Glomerular endothelial cell (primary cell): ENCODE data around the gene P4HA2. TPM values are rescaled to one million over a fixed set of nuclear protein-coding genes. Genes with fewer than 3 reads are reported as not detected.

ENCODE experiments used
- DNase-seq: peaks from one replicate; pipeline ENCODE4 v3.0.0-alpha.2; 2011; ENCODE audit warnings: low read depth, low spot score; ENCODE audit errors: extremely low read depth
- total RNA-seq: library from RNA; depleted of rRNA; stranded (reverse); fragments of >200 nt; gene quantifications from 2 replicates; pipeline ENCODE4 v1.2.3, GENCODE V29; 2015

Gene P4HA2
- total RNA-seq, 1 donor from 2014 or later, result 151 TPM

DNA sequence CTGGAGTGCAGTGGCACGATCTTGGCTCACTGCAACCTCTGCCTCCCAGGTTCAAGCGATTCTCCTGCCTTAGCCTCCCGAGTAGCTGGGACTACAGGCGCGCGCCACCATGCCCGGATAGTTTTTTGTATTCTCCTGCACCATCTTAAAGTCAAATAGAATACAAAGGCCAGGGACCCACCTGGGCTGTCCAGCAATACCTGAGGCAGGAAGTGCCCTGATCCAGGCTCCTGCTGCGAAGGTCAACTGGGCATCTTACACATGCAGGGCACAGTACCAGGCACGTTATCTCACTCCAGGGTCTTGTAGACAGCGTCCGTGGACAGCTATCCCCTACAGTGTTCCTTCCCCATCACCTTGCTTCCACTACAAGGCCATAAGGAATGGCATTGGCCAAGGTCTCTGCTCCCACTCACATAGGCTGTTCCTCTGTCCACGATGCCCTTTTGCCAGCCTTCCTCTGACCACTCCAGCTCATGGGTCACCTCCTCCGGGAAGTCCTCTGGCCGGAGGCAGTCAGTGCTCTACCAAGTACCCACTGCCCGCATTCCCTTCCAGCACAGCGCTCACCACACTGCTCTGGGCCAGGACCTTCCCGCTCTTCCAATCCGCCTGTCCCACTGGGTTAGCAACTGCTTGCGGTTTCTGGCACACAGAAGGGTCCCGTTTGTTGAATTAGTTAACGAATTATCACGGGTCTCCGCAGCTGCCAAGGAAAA, 978 bp downstream of the P4HA2 start:
- DNase-seq, result no peak

DNA sequence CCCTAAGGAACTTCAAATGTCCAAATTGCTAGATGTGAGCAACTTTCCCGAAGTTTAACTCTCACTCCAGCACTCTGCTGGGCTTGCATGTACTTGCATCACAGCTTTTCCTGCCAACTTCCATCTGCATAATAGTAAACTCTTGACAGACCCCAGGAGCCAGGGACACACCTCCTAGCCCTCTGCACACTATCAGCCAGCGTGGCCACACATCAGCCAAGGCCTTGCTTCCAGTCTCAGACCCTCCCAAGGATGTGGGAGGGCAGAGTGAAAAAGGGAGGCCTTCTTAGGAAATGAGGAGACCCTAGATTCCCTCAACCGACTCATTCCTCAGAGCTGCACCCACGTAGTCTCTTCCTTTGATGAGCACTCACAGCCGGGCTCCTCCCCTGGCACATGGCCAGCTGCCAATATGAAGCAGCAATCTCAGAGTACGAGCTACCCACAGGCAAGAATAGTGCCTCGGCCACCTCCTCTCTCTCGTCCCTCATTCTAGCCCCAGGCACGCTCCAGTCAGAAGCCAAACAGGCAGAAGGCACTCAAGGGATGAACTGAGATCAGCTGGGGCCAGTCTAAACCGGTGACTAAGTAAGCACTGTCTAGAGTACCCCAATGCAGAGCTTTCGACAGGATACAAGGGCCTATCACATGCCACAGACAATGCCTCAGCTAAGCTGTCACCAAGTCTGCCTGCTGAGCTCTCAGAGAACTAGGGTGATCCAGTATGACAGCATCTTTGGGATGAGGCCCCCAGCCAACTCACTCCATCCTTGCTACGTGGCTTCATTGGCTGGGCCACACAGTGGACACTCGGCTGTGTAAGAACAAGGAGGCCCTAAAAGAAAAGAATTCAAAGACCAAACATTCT, 2.3 kb downstream of the P4HA2 start:
- no peak for DNase-seq

DNA sequence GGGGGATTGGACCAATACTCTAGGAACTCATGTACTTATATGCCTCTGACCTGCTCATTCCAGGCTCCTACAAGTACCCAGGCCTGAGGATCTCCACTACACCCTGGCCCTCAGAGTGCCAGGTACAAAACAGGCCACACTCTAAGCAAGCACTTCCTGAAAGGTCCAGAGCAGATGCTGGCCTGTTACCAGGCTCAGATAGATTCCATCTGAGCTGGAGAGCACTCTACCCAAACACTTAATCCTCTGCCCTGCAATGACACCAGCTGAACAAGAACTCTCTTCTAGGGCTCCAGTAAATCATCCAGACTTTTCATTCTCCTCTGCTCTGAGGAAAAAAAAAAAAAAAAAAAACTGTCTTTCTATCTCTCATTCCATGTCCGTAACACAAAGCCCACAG, 2.9 kb downstream of the P4HA2 start:
- no peak for DNase-seq

DNA sequence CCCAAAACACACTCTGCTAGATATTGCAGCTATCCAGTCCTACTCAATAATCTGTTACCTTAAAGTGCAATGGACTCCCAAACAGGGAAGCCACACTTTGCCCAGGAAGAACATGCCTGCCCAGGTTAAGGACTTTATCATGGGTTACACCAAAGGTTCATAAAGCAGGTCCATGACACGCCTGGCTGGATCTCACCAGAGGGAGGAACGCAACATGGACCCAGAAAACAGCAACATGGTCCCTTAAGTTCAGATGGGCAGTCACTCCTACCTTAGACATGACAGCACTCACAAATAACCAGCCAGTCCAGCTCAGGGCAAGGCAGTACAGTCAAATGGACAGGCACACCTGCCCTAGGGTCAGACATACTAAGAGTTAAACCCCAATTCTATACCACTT, 3.8 kb downstream of the P4HA2 start:
- DNase-seq, result no peak

DNA sequence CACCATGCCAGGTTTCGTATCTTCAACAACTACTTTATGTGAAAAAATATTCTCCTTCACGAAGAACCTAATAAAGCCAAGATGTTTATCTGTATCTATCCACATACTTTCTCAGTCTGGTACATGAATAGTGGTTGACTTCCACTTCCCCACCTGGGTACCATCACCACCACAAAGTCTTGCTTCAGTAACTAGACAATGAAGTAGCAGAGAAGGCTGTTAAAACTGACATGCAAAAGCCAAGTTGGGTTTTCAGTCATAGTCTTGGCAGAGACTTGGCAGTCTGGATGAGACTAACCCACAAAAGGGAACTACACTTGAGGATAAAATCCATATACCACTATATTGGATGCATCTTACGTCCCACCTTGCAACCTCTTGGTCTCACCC, 5.0 kb downstream of the P4HA2 start:
- no peak for DNase-seq

DNA sequence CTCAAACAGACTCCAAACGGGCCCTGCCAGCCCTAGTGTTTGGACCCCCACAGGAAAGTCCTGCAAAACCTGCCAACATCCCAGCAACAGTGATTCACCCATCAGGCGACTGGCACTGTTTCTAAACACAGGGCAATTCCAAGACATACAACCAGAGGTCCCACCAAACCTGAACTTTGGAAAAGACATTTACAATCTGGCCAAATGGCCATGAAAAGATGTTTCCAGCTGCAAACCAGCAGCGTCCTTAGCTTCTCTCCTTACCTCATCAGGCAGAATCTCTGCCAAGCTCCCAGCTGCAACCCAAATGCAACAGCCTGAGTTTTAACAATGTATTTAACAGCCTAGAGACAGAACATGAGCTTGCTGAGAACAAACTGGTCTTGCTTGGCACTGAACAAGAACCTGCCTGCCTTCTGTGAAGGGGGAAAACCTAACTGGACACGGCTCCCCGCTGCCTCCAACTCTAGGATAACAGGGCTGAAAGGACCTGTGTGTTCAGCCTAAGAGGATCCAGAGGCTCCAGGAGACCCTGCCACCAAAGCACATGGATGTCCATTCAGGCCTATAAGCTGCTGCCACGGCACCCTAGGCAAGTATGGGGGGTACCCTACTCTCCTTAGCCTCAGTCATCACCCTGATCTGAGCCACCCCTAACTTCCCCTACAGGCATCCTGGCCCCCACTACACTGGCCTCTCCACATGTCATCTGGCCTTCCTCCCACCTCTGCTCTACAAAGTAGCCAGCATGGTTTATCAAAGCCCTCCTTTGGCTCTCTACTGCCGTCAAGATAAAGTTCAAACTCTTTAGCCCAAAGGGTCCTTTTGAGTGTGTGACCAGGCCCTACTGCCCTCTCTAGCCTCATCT, 5.6 kb downstream of the P4HA2 start:
- no peak for DNase-seq

DNA sequence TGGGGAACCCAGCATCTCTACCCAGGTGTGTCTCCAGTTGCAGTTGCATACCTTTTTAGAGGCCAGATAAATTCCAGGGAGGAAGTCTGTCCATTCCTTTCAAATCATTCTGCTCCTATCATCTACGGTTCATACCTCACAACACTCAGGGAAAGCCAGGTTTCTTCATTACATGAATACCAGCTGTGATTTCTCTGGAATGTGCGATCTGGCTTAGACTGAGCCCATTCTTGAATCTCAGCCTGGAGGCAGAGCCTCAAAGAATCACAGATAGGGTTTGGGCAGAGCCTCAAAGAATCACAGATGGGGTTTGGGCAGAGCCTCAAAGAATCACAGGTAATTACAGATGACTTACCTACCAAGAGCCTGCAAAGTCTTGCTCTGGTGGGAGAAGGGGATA, 7.2 kb downstream of the P4HA2 start:
- DNase-seq, result no peak

DNA sequence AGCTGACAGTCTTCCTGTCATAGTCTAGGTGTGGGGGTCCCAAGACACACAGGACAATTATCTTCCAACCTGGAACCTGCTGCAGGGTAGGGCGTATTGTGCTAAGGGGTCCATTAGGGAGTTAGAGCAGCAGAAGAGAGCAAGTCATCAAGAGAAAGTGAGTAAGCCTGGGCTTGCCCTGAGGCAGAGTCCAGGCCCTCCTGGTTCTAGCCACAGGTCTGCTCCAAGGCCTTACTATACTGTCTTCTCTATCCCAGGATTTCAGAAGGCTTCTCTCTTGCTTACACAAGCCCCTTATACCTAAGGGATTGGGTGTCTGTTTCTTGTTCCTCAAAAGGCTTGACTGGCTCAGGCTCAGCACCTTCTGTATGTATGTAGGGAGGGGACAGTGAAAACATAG, 7.7 kb downstream of the P4HA2 start:
- no peak for DNase-seq

DNA sequence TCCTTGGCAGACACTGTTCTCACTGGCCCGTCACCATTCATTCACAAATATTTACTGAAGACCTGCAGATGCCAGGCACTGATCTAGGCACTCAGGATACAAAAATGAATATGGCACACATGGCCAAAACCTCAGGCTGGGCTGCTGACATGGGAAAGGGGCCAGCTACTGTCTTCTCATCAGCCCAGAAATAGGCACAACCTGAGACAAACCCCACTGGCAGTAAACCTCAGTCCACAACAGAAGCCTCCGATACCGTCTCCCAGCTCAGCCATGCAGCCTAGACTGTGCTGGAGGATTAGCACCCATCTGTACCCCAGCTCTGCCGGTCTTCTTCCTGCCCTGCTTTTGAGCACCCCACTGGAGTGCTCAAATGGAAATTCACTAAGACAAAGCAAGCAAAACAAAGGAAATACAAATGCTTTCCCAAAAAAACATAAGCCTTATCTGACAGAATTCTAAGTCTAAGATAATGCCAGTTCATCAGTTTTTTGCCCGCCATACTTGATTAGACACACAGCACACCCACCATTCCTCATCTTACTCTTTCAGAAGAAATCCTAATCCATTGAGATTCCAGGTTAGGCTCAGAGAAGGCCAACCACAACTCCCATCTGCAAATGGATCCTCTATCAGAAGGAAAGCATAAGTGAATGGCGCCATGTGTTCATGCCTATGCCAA, 8.2 kb downstream of the P4HA2 start:
- no peak for DNase-seq

DNA sequence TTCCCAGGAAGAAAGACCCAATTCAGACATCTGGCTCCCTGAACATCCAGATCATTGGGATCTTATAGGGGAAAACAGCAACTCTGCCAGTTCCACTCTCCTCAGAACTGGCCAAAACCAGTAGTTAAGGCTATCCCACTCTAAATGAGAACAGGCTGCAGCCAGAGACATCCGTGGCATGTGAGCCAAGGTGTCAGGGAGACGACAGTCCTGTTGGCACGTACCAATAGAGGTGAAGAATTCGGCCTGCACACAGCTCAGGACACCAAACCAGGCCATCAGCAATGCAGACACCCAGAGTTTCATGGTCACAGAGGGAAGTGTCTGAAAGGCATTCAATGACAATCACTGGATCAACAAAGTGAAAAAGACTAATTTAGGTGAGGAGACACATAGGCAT, 9.3 kb downstream of the P4HA2 start:
- no peak for DNase-seq

DNA sequence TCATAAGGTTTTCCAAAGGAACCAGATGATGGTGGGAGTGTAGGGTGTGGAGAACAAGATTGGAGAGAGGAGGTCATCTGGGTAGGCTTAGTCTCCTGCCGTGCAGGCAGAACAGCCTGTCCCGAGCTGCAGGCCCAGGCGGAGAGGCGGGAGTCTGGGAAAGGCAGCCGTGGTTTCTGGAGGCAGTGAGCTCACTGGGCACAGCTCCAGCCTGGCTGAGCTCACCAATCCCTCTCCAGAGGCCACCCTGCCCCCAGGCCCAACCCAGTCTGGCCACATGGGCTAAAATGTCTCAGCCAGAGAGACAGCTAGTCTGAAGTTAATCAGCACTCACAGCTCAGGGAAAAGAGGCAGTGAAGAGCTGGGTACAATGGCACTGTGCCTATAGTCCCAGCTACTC, 12.3 kb downstream of the P4HA2 start:
- DNase-seq, result no peak

DNA sequence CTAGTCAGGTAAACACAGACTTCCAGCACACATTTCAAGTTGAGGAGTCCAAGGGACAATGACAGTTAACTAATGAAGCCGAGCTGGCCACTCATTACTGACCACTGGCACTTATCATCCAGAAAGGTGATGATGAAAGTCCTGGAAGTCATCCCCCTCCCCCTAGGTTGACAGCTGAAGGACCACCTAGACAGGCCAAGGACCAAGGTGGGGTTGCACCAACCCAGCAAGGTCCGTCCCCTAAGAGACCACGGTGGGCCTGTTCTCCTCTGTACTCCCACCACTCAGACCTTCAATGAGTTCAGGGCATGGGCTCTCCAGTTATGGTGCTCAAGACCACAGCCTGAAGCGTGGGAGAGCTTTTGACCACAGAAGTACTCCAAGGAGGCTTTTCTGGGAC, 13.2 kb downstream of the P4HA2 start:
- no peak for DNase-seq

DNA sequence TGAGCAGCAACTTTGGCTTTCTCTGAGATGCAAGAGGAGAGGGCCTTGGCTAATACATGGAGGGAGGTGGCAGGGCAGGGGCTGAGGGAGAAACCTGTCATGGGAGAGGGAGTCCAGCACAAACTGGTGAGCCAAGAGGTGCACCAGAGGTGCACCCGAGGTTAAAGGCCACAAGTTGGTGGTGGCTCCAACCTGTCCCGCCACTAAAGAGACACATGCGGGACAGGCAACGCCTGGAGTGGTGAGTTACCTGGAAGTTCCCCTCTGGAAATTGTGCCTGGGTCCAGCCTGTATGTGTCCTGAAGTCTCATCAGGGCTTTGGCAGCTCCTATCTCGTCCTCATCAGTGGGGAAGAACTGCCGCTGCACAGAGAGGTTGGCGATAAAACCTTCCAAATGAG, 14.0 kb downstream of the P4HA2 start:
- no peak for DNase-seq

DNA sequence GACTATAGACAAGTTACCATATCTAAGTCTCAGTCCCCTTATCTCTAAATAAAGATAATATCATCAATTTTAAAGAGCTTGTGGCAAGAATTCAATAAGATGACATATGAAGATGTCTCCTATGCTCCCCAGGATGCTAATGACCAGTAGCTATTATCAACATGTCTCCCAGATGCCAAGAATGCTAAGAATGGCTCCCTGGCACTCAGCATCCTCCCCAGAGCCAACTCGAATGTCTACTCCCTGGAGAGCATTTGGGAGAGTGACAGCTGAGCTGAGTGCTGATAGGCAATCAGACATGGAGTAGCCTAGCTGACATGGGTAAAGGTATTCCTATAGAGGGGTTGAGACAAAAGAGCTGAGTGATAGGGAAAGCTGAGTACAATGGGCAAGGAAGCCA, 15.9 kb downstream of the P4HA2 start:
- DNase-seq, result no peak

DNA sequence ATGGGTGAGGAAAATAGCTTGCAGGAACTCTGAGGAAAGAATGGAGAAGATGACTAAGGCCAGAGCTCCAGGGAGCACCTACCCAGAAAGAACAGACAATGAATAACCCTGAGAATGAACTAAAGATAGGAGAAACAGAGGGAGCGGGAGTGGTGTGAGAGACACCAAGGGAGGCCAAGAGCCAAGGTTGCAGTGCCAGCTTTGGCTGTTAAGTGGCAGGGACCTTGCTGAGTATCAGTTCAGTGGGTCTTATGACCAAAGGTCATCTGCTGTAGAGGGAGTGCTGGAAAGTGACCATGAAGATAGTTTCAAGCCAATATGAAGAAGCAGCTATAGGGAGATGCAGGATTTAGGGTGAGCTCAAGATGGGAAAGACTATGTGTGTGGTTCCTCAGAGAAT, 16.7 kb downstream of the P4HA2 start:
- no peak for DNase-seq

DNA sequence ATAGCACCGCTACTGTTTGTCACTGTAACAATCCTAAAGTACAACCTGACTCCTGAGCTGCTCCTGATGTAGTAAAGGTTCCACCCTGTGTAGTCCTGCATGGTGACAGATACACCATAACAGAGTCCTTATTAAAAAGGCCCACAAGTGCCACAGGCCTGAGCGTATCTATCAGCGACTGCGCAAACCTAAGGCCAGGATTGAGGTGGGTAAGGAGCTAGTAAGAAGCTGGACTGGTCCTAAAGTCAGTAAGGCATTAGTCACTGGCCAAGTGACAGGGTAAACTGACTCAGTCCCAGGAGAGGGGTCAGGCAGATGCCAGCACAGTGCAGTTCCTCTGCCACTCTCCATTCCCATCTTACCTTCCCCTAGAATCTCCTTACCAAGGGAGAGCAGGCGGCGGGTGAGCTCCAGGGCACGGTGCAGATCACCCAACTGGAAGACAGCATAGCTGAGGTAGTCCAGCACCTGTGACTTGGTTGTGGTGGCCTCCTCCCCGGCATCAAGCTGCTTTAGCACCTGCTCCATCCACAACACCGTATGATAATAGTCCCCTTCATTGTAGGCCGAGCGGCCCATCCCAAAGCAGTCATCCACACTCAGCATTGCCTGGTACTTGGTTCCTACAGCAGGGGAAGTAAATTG, 17.6 kb downstream of the P4HA2 start:
- no peak for DNase-seq

DNA sequence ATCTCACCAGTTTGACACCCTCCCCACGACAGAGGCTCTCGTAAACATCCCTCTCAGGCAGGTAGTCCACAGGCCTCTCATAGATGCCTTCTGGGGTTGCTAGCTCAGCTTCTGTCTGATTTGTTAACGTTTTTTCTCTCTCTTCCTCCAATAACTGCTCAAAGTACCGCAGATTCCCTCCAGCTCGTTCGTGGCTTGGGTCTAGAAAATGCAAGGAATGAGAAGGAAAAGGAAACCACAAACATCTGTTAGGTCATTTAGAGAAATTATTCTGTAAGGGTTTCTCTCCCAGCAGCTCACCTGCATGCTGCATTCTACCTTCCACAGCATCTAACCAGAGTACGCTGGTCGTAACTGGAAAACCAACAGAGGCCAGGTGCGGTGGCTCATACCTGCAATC, 18.5 kb downstream of the P4HA2 start:
- no peak for DNase-seq

DNA sequence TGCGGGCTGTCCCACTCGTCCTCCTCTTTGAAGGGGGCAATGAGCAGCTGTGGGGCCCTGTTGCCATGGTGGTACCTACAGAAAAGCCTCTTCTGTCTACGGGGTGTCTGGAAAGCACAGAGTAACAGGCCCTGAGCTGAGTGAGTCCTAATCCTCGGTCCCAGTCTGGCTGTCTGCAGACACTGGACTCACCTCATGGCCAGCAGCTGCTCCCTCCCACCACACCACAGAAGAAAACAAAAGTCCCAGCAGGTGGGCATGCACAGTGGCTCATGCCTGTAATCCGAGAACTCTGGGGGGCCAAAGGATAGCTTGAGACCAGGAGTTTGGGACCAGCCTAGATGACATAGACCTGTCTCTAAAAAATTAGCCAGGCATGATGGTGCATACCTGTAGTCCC, 19.9 kb downstream of the P4HA2 start:
- DNase-seq, result no peak

DNA sequence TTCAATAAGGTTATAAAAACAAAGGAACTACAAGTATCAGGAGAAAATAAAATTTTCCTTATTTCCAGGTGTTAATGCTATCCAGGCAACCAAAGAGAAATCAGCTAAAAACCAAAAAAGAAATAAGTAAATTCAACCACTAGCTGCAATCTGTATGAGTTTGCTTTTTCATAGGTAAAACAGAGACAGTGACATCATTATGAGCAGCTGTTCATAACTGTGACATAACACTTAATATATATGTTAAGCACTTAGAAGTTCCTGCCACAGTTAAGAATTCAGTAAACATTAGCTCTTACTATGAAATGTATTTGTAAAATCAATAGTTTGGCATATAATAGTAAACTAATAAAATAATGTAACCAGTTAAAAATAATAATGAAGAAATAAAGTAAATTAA, 20.9 kb downstream of the P4HA2 start:
- no peak for DNase-seq

DNA sequence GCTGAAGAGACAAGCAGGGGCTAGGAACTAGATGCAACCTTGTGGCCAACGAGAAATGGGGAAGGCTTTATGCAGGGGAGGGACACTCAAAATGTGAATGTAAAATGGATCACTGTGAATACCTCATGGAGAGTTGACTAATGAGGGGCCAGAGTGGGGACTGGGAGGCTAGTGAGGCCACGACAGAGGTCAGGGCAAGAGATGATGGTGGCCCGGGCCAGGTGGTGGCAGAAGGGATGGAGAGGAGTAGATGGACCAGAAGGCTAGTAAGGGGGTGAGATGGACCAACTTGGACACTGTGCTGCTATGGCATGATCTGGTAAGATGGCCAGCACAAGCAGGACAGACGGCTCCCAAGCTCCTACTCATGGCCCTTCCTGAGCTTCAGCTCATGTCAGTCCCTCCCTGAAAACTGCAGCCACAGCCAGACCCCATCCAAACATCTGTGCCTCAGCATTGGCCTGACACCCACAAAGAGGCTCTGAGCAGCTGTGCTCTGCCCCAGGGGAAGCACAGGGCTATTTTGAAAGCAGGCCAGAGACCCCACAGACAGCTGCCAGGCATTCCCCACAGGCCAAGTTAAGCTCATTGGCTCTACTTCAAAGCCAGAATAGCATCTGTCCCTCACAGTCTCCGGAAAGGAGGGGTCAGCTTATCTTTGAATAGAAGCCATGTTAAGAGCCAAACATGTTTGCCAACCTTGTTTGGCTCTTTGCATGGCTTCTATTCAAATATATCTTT, 22.1 kb downstream of the P4HA2 start:
- no peak for DNase-seq
